CD4-positive, alpha-beta T cell treated with Interleukin-6 at 100 ng/mL for 8 hours (primary cell): Measurements from ENCODE around the gene KIF1C.
"Not testable (repeated sequence)": the region's sequence is repeated elsewhere in the genome, so short reads cannot be mapped to it uniquely, and the experiment has no call there.

ENCODE experiments used
- DNase-seq: peaks from one replicate; pipeline ENCODE4 v3.0.0-alpha.2; 2020; ENCODE audit warnings: mixed read lengths, low spot score

KIF1C gene

DNA sequence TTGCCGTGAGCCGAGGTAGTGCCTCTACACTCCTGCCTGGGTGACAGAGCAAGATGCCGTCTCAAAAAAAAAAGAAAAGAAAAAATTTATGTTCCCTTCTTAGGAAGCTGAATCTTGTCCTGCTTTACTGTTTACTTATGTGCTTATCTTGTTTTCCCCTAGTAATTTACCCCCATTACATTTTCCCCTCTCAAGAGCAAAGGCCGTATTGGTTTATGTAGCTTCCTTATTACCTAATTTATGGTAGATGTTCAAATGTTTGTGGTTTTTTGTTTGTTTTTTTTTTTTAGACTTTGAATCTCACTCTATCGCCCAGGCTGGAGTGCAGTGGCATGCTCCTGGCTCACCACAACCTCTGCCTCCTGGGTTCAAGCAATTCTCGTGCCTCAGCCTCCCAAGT lies 47.7 kb downstream of the KIF1C start:
- DNase-seq = no peak

DNA sequence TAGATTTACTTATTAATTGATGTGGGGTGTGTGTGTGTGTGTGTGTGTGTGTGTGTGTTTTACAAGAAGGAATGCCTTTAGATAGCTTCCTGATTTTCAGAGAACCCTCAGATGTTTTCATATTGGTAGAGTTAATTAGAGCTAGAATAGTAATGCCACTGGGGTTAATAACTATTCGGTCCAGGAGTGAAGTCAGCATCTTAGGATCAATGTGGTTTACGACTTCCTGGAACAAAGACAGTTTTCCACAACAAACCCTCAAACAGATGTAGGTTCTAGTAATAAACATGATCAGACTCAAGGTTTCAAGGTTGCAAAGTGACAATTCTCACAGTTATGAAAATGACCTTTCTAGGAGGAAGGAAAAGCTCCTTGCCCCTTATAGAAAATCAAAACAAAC lies 49.7 kb downstream of the KIF1C start:
- DNase-seq = no peak

DNA sequence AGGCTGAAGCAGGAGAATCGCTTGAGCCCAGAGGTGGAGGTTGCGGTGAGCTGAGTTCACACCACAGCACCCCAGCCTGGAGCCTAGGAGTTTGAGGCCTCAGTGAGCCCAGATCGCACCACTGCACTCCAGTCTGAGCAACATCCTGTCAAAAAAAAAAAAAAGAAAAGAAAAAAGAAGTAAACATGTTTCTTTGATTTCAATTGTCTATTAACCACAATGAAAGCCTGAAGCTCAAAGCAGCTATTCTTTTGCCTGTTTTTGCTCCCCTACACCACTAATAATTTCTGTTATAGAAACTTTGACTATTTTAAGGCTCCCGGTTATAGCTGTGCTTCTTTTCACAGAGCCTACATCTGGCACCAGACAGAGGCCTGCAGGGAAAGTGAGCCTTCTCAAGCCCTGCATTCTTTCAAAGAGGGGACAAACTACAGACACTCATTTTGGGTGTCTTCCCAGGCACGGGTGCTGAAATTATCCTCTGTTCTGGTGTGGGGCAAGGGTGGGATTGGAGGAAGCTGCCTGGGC lies 51.6 kb downstream of the KIF1C start:
- DNase-seq = peak; percentile 88

DNA sequence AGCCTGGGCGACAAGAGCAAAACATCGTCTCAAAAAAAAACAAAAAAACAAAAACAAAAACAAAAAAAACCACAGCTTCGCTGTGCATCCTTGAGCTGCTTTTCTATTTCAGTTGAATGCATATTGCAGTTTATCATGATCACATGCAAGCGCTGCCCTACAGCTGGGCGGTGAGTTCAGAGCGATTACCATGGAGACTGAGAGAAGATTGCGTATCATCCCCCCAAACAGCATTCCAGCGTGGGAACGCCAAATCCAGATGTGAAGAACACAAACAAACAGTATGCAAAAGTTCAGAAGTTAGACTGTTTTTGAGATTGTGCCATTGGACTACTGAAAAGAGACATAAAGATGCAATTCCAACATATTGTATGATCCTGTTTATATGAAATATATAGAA lies 52.5 kb downstream of the KIF1C start:
- no peak for DNase-seq

DNA sequence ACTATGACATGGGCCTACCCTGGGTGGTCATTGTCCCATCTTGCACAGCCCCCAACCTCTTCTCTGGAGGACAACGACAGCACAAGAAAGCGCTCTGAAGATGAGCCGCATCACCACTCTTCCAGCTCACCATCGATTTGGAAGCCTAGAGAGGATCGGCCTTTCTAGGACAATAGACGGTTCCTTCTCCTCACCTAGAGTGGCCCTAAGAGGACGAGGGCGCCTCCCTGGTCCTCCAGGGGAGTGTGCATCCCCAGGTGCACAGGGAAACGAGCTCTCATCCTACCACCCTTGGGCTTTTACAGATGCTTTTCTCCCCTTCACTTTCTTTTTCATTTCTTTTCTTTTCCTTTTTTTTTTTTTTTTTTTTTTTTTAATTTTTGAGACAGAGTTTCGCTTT lies 57.8 kb downstream of the KIF1C start:
- DNase-seq = no peak

DNA sequence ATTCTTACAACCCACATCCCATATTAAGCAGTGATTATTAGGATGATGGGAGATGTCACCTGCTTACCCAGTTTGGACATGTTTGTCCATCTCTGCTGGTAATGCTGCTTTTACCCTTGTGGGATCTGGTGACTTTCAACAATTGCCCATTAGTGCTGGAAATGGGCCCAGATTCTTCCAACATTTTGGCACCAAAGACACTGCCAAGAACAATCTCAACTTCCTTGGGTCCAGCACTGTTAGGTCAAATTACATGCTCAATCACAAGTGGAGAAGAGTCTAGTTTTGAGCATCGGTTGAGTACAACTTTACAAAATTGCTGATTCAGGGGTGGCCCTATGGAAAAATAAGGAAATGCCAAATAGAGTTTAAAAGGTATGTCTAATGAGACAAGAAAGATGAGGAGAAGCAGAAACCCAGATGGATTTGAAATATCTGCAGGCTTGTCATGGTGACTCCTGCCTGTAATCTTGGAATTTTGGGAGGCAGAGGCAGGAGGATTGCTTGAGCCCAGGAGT lies 67.5 kb downstream of the KIF1C start:
- DNase-seq = no peak

DNA sequence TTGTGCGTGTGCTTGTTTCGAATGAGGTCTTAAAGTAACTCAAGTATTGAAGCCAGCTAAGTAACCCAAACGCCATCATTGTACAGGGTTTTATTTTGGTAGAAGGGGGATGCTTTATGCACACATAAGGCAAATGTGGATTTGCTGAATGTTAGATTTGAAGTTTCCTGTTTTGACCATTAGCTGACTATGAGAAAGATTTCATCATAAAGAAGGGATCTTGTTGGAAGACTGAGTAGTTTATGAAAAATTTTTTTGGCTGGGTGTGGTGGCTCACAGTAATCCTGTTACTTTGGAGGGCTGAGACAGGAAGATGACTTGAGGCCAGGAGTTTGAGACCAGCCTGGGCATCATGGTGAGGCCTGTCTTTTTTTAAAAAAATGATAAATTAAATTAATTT lies 70.5 kb downstream of the KIF1C start:
- no peak for DNase-seq

DNA sequence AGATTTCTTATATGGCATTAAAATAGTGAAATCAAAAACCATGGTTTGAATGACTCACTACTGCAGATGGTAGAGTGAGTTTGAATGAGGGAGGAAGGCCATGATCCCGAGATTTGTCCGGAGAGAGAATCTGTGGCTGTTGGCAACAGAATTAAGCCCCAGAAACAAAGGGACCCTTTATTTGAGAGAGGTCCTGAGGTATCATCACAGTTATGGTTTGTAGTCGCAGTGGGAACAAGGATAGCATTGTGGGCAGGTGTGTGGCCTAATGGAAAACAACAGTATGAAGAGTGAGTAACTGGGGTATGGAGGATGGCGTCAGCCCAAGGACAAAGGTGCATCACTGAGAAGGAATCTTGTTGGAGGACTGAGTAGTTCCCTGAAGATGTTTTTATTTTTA lies 72.0 kb downstream of the KIF1C start:
- DNase-seq = no peak

DNA sequence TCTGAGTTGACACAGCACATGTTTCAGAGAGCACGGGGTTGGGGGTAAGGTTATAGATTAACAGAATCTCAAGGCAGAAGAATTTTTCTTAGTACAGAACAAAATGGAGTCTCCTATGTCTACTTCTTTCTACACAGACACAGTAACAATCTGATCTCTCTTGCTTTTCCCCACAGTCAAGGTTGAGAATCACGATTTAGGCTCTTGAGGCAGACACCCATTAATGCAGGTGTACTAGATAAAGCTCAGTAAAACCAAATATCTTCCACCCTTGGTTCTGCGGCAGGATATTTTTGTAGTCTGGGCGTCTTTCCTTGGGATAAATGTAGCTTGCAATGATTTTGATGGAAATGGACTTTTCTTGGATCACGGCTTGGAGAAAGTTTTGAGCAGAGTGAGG lies 77.7 kb downstream of the KIF1C start:
- DNase-seq = not testable (repeated sequence)

DNA sequence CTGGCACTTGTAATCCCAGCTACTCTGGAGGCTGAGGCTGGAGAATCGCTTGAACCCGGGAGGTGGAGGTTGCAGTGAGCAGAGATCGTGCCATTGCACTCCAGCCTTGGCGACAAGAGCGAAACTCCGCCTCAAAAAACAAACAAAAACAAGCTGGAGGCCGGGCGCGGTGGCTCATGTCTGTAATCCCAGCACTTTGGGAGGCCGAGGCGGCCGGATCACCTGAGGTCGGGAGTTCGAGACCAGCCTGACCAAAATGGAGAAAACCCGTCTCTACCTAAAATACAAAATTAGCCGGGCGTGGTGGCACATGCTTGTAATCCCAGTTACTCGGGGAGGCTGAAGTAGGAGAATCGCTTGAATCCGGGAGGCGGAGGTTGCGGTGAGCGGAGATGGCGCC lies 79.5 kb downstream of the KIF1C start:
- not testable (repeated sequence) for DNase-seq

DNA sequence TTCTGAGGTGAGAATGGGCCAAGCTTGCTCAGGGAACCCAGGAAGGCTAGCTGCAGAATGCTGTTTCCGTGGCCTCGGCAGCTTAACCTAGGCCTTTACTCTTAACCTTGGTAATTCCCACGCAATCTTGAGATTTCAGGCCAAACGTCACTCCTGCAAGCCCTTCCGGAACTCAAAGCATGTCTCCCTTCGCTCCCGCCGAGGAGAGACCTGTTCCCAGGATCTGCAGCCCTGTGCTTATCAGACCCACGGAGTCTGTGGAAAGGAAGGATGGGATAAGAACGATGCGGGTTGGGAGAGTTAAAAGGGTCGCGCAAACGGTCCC lies 80.0 kb downstream of the KIF1C start:
- DNase-seq = no peak
